Measurements from ENCODE around the gene SLC29A3. TPM values are rescaled to one million over a fixed set of nuclear protein-coding genes. Genes with fewer than 3 reads are reported as not detected.

The SLC29A3 gene
- 2.7 and 2.9 TPM in 2 replicates for total RNA-seq

DNA sequence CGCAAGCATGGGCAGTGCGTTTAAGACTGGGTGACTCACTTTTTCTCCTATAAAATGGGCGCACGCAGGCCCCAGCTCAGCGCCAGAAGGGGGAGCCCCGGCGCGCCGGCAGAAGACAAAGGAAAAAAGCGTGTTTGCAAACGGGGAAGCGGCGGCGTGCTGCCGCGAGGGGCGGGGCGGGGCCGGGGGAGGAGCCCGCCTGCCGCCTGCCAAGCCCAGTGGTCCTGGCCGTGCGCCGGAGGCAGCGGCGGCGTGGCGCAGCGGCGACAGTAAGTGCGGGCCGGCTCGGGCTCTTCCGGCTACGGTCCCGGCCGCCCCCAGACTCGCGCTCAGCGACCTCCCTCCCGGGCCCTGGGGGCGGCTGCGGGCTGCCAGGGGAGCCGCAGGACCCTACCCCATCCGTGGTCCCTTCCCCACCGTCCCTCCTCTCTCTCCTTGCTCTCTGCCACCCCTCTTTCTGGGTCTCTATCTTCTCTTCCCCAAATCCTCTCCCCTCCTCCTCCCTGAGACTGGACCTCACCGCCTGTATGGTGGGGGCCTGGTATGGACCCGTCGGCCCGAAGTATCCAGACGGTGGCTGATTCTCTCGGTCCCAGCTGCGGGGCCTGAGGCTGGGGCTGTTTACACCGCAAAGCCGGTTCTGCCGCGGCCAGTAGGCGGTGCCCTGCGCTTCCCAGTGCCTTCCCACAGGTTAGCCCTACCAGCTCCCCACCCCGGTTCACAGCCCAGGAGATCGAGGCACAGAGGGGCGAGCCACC lies at the start of gene SLC29A3:
SLC29A3 (plus strand) TSS at position 218 of the 758 bp plus-strand sequence; CDS start at position 269, 51 bp downstream.

DNA sequence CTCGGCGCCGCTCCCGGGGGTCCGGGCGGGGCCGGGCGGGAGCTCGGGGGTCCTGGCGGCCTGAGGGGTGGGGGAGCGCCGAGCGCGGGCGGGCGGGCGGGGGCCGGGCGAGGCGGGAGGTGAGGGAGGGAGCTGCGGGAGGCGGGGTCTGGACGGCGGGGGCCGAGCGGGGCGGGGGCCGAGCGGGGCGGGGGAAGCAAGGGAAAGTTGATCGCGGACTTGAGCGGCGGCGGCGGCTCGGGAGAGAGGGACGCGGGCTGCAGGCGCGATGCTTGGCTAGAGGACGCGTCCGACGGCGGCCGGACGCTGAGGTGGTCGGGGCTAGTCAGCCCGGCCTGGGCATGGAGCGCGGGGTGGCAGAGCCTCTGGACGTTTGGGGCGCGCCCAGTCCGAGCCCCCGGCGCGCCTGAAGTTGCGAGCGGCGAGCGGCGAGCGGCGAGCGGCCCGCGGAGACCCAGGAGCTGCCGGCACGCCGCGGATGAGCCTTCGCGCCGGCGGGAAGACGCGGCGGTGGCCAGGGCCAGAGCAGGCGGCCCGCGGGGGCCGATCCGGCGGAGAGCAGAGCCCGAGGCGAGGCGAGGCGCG lies 77.7 kb downstream of the SLC29A3 start, which contains the start of gene CDH23:
CDH23 (plus strand) TSS at position 210 of the 585 bp plus-strand sequence. CDS start 42,912 bp downstream, outside the sequence.

Other genes starting within 250 kb of the SLC29A3 start
- gene UNC5B, start 106.7 kb upstream of the SLC29A3 start, total RNA-seq = 9.9 and 13.9 TPM in 2 replicates
- gene CDH23, start 77.7 kb downstream of the SLC29A3 start, total RNA-seq = 0.20 and 0.37 TPM in 2 replicates